ENCODE results near the gene NCAPD2.

- TF ChIP-seq CTCF (IDR thresholded peaks at IDR 0.05) (no peak), EZH2phosphoT487 (IDR thresholded peaks at IDR 0.05) (no peak), EZH2 (IDR thresholded peaks at IDR 0.05) (no peak)
Observed at GRCh38 chr12:6552140-6552551, 58.2 kb downstream of the NCAPD2 start.

Data from neural progenitor cell (in vitro differentiated cells).